SK-N-SH treated with all-trans-retinoic acid at 6 μM for 48 hours (cell line): Measurements from ENCODE around the gene XKR8.

ENCODE experiments used
- ATAC-seq: fragments of 200-7000 bp; cut with Tn5 transposase; 3 replicates; pipeline ENCODE4 v1.9.1; 2020; ENCODE audit warnings: mild to moderate bottlenecking, moderate library complexity
- ARNTL ChIP-seq: fragments of 450-650 bp; formaldehyde crosslinking; IDR thresholded peaks from 2 replicates; pipeline ENCODE4 v1.5.0; 2020; ENCODE audit warnings: low read depth, mild to moderate bottlenecking, moderate library complexity, borderline replicate concordance
- BACH2 ChIP-seq: fragments of 250-450 bp; sonication (Bioruptor Pico); IDR thresholded peaks from 2 replicates; pipeline ENCODE4 v1.9.0; 2021; ENCODE audit warnings: mild to moderate bottlenecking, borderline replicate concordance
- CREB5 ChIP-seq: fragments of 250-450 bp; sonication (Bioruptor Pico); IDR thresholded peaks from 2 replicates; pipeline ENCODE4 v1.5.1; 2020; ENCODE audit warnings: low read depth, mild to moderate bottlenecking, moderate library complexity
- CSDC2 ChIP-seq: fragments of 250-450 bp; sonication (Bioruptor Pico); IDR thresholded peaks from 2 replicates; pipeline ENCODE4 v1.5.0; 2020; ENCODE audit warnings: mild to moderate bottlenecking, moderate library complexity
- CSRNP3 ChIP-seq: fragments of 250-450 bp; sonication (Bioruptor Pico); IDR thresholded peaks from 2 replicates; pipeline ENCODE4 v1.5.1; 2021; ENCODE audit warnings: mild to moderate bottlenecking, moderate library complexity
- ESRRG ChIP-seq: fragments of 250-450 bp; sonication (Bioruptor Pico); IDR thresholded peaks from 2 replicates; pipeline ENCODE4 v1.6.1; 2021; ENCODE audit warnings: mild to moderate bottlenecking
- GLIS3 ChIP-seq: fragments of 250-450 bp; sonication (Bioruptor Pico); IDR thresholded peaks from 2 replicates; pipeline ENCODE4 v1.5.0; 2020; ENCODE audit warnings: mild to moderate bottlenecking, moderate library complexity
- ISL1 ChIP-seq: fragments of 250-450 bp; sonication (Bioruptor Pico); IDR thresholded peaks from 2 replicates; pipeline ENCODE4 v2.1.2; 2022; ENCODE audit warnings: mild to moderate bottlenecking, moderate library complexity
- OSR1 ChIP-seq: fragments of 250-450 bp; sonication (Bioruptor Pico); IDR thresholded peaks from 2 replicates; pipeline ENCODE4 v1.8.0; 2022; ENCODE audit warnings: moderate library complexity, mild to moderate bottlenecking, inconsistent platforms
- PATZ1 ChIP-seq: fragments of 250-450 bp; sonication (Bioruptor Pico); IDR thresholded peaks from 2 replicates; pipeline ENCODE4 v1.8.0; 2020; ENCODE audit warnings: mild to moderate bottlenecking, moderate library complexity, borderline replicate concordance
- POU6F1 ChIP-seq: fragments of 250-450 bp; sonication (Bioruptor Pico); IDR thresholded peaks from 2 replicates; pipeline ENCODE4 v1.8.0; 2021; ENCODE audit warnings: low read depth, mild to moderate bottlenecking, moderate library complexity, borderline replicate concordance
- PPARA ChIP-seq: fragments of 250-450 bp; sonication (Bioruptor Pico); IDR thresholded peaks from 2 replicates; pipeline ENCODE4 v1.5.0; 2020; ENCODE audit warnings: mild to moderate bottlenecking, borderline replicate concordance
- RARB ChIP-seq: fragments of 250-450 bp; sonication (Bioruptor Pico); IDR thresholded peaks from 2 replicates; pipeline ENCODE4 v1.8.0; 2021; ENCODE audit warnings: mild to moderate bottlenecking, moderate library complexity
- SNAI2 ChIP-seq: fragments of 250-450 bp; sonication (Bioruptor Pico); IDR thresholded peaks from 2 replicates; pipeline ENCODE4 v1.5.0; 2020; ENCODE audit warnings: mild to moderate bottlenecking, moderate library complexity
- TCF4 ChIP-seq: fragments of 250-450 bp; sonication (Bioruptor Pico); IDR thresholded peaks from 2 replicates; pipeline ENCODE4 v1.8.0; 2021; ENCODE audit warnings: mild to moderate bottlenecking, moderate library complexity, borderline replicate concordance
- TOX ChIP-seq: fragments of 250-450 bp; sonication (Bioruptor Pico); IDR thresholded peaks from 2 replicates; pipeline ENCODE4 v1.8.0; 2021; ENCODE audit warnings: mild to moderate bottlenecking, moderate library complexity, borderline replicate concordance
- TSHZ2 ChIP-seq: fragments of 250-450 bp; sonication (Bioruptor Pico); IDR thresholded peaks from 2 replicates; pipeline ENCODE4 v1.5.0; 2020; ENCODE audit warnings: mild to moderate bottlenecking, moderate library complexity
- ZC3H10 ChIP-seq: fragments of 250-450 bp; sonication (Bioruptor Pico); IDR thresholded peaks from 2 replicates; pipeline ENCODE4 v1.5.1; 2021; ENCODE audit warnings: mild to moderate bottlenecking, moderate library complexity
- ZFP3 ChIP-seq: fragments of 250-450 bp; sonication (Bioruptor Pico); IDR thresholded peaks from 2 replicates; pipeline ENCODE4 v1.5.0; 2020; ENCODE audit warnings: mild to moderate bottlenecking, moderate library complexity
- ZFP30 ChIP-seq: fragments of 450-650 bp; formaldehyde crosslinking; IDR thresholded peaks from 2 replicates; pipeline ENCODE4 v1.5.0; 2022; ENCODE audit warnings: mild to moderate bottlenecking, moderate library complexity
- ZNF565 ChIP-seq: fragments of 450-650 bp; formaldehyde crosslinking; conservative IDR thresholded peaks from 2 replicates; pipeline ENCODE4 v1.5.0; 2020; ENCODE audit warnings: low read depth, mild to moderate bottlenecking, moderate library complexity
- ZNF70 ChIP-seq: fragments of 450-650 bp; formaldehyde crosslinking; IDR thresholded peaks from 2 replicates; pipeline ENCODE4 v1.5.0; 2020; ENCODE audit warnings: mild to moderate bottlenecking, moderate library complexity
- ZNF8 ChIP-seq: fragments of 450-650 bp; formaldehyde crosslinking; IDR thresholded peaks from 2 replicates; pipeline ENCODE4 v1.5.0; 2020; ENCODE audit warnings: mild to moderate bottlenecking, moderate library complexity

XKR8 gene

DNA sequence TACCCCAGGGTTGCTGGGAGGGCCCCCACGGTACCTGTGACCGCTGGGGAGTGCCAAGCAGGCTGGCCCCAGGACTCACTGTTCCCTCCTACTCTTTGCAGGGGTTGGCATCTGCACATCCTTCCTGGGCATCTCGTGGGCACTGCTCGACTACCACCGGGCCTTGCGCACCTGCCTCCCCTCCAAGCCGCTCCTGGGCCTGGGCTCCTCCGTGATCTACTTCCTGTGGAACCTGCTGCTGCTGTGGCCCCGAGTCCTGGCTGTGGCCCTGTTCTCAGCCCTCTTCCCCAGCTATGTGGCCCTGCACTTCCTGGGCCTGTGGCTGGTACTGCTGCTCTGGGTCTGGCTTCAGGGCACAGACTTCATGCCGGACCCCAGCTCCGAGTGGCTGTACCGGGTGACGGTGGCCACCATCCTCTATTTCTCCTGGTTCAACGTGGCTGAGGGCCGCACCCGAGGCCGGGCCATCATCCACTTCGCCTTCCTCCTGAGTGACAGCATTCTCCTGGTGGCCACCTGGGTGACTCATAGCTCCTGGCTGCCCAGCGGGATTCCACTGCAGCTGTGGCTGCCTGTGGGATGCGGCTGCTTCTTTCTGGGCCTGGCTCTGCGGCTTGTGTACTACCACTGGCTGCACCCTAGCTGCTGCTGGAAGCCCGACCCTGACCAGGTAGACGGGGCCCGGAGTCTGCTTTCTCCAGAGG lies 6.8 kb downstream of the XKR8 start:
- TF ChIP-seq ZFP3 (CRISPR knock-in tag) (no peak), TOX (CRISPR knock-in tag) (no peak), ZFP30 (CRISPR knock-in tag) (no peak), CREB5 (CRISPR knock-in tag) (no peak), ZNF70 (CRISPR knock-in tag) (no peak)
- ATAC-seq = no peak

DNA sequence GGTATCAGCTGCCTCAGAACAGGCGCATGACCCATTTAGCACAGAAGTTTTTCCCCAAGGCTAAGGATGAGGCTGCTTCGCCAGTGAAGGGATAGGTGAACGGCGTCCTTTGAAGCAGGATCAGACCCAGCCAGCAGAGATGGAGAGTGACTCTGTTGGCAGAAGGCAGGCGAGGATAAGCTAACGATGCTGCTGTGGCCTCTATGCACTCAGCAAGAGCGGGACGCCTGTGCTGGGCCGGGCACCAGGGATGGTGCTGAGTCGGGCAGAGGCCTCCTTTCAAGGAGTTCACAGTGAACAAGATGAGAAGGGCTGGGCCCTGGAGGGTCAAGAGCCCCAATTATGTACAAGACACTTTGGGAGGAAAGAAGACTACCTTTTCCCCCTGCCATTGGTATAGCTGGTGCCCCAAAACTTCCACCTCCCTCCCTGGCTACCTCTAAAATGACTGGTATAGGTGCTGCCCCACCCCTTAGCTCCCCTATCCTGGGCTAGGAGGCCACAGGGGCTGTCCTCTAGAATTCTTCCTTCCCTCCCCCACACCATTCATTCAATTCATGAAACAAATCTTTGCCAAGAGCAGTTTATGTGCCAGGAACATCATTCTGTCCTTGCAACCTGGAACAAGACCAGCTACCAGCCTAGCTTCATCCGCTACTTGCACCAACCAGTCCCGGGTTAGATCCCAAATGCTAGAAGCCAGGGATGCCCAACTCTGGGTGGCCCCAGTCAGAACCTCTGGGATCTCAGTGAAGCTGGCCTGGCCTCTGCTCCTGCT lies 7.5 kb downstream of the XKR8 start:
- TF ChIP-seq CREB5 (CRISPR knock-in tag) = no peak
- no peak for TF ChIP-seq PPARA
- no peak for TF ChIP-seq BACH2
- no peak for TF ChIP-seq GLIS3
- TF ChIP-seq ESRRG (CRISPR knock-in tag) = no peak
- no peak for TF ChIP-seq ZFP3 (CRISPR knock-in tag)
- TF ChIP-seq ZNF70 (CRISPR knock-in tag) = no peak
- no peak for TF ChIP-seq PATZ1
- TF ChIP-seq CSRNP3 = no peak
- no peak for TF ChIP-seq TSHZ2
- no peak for TF ChIP-seq SNAI2
- TF ChIP-seq ZC3H10 (CRISPR knock-in tag) = no peak
- no peak for TF ChIP-seq RARB
- TF ChIP-seq CSDC2 (CRISPR knock-in tag) = no peak
- no peak for TF ChIP-seq ZFP30 (CRISPR knock-in tag)
- no peak for TF ChIP-seq ZNF8 (CRISPR knock-in tag)
- TF ChIP-seq OSR1 = no peak
- no peak for TF ChIP-seq ZNF565 (CRISPR knock-in tag)
- TF ChIP-seq TCF4 = no peak
- TF ChIP-seq ISL1 (CRISPR knock-in tag) = no peak
- no peak for ATAC-seq

GRCh38 chr1:27967884-27968466 lies 8.2 kb downstream of the XKR8 start:
- ATAC-seq = no peak
- TF ChIP-seq TOX (CRISPR knock-in tag) = no peak
- no peak for TF ChIP-seq CSRNP3
- TF ChIP-seq RARB = no peak
- no peak for TF ChIP-seq POU6F1
- TF ChIP-seq ZFP3 (CRISPR knock-in tag) = no peak
- no peak for TF ChIP-seq ZNF70 (CRISPR knock-in tag)
- no peak for TF ChIP-seq ARNTL (CRISPR knock-in tag)
- no peak for TF ChIP-seq BACH2
- TF ChIP-seq PATZ1 = no peak
